ENCODE data around the gene CRYBA2.
A peak's percentile ranks its signal among the peaks of the same experiment; 100 is the strongest.

CRYBA2 gene

DNA sequence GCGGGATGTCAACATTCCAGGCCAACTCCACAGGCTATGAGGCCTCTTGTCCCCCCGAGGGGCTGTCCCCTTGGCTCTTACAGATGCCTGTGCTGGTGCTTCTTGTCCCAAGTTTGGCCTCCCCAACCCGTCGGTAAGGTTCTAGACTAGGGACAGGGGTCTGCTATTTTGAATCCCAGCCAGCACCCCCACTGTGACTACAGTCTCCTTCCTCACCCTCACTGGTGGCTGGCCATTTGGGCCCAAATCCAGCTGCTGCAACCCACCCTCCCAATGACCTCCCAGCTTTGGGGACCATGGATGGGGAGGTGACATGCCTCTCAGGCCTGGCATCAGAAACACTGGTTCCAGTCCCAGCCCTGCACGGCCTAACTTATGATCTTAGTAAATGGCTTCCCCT lies 29.4 kb upstream of the CRYBA2 start:
- DNase-seq, result no peak

DNA sequence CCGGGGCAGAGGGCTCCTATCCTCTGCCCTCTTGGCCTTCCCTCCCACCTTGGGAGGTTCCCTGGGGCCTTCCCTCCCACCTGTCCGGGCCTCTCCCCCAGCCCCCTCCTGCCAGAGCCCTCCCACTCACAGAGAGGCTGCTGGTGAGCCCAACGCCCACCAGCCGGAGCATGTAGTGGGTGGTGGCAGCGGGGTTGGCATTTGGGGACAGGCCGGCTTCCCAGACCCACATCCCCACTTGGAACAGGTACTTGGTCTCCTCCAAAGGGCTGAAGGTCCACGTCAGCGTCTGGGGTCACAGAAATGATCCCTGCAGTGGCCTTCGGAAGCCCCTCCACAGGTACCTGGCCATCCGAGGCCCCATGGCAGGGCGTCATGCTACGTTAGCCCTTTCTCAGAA lies 28.8 kb upstream of the CRYBA2 start:
- DNase-seq, result no peak

DNA sequence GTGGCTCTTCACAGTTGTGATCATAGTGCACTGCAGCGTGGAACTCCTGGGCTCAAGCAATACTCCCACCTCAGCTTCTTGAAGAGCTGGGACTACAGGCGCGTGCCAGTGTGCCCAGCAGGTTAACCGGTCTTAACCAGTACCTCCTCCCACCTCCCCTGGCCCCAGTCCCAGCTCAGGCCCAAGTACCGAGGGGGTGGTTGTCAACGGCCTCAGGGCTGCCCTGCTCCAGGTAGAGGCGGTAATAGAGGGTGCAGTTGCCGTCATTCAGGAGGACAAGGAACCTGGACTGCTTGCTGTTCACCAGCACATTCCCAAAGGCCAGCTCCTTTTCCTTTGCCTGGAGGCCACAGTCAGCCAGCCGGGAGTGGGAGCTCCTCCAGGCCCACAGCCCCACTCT lies 28.4 kb upstream of the CRYBA2 start:
- no peak for DNase-seq

DNA sequence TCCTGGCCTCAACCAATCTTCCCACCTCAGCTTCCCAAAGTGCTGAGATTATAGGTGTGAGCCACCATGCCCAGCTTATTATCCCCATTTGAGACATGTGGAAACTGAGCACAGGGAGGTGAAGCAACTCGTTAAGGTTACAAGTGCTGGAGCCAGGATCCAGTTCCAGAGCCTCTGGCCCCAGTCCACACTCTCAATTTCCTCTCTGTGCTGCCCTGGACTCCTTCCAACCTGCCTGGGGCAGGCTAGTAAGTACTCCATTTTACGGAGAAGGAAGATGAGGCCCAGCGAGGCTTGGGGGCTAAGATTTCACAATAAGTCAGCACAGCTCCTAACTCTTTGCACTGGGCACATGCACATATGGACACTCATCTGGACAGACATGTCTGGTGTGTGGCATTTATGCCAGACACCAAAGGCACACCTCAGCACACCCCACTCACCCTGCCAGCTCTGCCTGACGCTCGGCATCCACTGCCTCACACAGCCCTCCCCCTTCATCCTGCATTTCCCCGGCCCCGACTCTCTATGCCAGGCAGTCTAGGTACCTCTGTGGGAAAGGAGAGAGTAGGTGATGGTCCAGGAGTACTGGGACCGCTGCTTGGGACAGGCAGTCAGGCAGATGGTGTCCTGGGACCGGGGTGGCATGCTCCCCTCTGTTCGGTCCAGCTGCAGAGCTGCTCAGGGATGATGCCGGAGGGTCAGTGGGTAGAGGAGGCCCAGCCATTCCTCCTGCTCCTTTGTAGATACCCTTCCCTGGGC lies 27.6 kb upstream of the CRYBA2 start:
- DNase-seq, result no peak

DNA sequence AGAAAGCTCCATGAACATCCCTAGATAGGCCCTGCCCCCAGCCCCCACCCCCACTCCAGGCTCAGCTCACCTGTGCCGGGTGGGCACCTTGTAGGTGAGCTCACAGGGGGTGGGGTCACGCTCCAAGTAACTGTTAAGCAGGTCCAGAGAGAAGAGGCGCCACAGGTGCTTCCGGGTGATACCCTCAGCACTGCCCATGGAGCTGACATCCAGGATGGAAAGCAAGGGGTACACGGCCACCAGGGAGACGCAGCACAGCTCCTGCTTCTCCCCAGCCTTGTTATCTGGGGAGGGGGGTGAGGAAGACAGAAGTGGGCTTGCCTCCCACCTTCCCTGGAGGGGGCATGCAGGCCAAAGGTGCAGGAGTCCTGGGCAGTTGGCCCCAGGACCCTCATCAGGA lies 26.2 kb upstream of the CRYBA2 start:
- DNase-seq, result no peak

DNA sequence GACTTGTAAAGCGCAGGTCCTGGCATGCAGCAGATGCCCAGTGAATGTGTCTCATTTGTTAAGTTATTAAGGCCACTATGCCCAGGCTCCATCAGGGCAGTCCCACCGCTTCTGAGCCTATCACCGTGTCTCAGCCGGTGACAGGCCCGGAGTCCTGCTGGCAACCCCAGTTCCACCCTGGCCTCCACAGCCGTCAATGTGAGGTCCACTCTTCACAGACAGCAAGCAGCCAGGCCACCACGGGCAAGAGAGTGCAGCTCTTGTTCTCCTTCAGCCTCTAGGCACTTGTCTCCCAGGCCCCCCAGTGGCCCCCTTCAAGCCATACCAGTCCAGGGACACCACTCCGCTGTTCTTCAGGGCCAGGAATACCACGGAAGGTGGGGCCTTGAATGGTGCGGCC lies 25.5 kb upstream of the CRYBA2 start:
- DNase-seq, result no peak

DNA sequence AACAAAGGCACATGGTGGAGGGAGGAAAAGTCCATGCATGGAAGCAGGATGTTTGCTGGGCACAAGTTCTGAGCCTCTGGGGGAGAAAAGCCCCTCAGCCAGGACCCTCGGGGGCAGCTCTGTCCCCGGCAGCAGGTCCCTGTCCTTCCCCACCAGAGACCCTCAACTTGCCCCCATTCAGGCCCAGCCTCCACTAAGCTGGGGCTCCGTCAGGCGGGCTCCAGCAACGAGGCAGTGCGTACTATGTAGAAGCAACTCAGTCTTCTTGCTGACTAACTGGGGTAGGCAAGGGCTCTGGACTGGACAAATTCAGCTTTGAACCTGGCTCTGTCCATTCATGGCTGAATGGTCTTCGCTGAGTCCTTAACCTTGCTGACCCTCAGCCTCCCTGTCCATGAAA lies 25.1 kb upstream of the CRYBA2 start:
- no peak for DNase-seq

DNA sequence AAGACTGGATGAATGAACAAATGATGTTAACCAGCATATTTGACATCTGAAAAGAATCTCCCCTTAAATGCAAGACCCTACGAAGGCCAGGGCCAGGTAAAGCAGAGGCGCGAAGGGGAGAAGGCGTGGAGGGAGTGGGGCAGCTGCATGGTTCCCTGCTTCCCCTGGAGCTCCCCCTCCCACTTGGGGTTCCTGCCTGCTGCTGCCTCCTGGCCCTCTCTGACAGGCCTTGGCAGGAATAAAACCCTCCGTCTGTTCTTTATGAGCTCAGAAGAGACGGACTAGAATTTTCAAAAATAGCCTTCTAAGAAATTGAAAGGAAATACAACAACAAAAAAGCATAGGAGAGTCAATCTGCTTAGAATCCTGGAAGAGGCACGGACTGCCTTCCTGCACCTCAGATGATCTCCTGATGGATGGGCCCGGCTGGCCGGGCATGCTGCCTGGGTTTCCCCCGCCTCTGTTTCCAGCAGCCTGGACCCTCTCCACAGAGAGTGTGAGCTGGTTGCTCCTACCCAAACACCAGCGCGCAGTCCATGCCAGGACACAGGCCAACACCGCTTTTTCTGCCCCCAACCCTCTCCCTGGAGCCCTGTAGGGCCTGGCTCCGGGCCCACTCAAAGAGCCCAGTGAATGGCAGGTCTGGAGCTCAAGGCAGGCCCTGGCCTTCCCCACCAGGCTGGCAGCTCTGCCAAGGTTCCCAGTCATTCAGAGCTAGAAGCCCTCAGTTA lies 24.1 kb upstream of the CRYBA2 start:
- peak; percentile 69 for DNase-seq

DNA sequence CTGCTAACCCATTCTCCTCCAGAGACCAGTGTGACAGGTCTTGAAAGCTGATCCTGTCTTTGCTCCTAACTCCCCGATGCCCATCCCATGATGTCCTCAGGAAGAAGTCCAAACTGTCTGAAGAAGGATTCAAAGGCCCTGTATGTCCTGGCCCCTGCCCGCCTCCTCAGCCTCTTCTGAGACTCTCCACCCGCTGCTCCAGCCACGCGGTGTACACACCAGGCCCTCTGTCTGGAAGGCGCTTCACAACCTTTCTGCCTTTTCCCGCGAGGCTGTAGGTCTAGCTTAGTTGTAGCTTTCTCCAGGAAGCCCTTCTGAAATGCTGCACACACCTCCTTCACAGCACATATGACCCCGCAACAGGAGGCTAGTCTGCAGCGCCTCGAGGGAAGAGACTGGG lies 23.5 kb upstream of the CRYBA2 start:
- no peak for DNase-seq

DNA sequence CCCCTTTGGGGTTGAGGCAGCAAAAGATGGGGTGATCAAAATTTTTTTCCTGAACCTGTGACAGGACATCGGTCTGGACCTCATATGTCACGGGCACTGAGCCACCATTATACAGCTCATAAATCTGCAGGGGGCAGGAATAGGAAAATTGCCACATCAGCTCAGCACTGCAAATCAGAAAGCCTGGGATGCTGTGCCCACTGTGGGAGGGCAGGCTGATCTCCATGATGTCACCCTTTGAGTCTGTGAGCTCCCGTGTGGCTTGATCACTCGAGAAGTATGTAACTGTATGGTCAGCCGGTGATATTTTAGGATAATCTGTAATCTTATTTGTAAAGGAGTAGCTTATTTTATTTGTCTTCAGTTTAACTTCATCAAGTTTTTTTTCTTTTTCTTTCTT lies 17.7 kb upstream of the CRYBA2 start:
- no peak for DNase-seq

DNA sequence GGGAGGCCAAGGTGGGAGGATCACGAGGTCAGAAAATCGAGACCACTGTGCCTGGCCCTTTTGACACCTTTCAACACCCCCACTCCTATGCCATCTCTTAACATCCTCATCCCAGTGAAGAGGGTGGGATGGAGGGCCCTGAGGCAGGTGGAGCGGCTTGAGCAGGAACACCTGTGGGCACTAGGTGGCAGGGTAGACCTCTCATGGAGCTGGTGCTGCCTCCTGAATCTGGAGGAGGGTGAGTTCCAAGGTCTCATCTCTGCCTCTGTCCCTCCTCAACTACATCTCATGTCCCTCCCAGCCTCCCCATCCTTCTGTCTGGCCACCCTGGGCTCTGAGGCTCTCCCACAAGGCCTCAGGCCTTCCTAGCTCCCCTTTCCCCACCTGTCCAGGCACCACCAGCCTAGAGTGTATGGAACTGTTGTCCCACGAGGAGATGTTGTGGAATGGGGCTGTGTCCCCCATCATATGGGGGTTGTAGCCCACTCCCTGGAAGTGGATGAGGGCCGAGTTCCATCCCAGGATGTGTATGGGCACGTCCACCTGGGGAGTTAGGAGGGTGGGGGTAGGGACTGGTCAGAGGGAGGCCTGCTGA lies 17.0 kb upstream of the CRYBA2 start:
- DNase-seq, result no peak

DNA sequence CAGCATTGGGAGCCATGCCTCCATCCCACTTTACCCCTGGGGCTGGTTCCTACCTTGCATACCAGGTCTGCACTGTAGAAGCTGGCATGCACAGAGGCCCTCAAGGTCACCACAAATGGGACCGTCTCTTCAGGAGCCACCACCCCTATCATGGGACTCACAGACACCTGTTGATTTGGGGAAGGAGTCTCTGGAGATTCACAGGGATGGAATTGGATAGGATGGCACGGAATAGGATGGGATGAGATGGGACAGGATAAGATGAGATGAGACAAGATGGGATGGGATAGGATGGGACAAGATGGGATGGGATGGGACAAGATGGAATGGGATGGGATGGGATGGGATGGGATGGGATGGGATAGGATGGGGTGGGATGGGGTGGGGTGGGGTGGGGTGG lies 16.1 kb upstream of the CRYBA2 start:
- no peak for DNase-seq

DNA sequence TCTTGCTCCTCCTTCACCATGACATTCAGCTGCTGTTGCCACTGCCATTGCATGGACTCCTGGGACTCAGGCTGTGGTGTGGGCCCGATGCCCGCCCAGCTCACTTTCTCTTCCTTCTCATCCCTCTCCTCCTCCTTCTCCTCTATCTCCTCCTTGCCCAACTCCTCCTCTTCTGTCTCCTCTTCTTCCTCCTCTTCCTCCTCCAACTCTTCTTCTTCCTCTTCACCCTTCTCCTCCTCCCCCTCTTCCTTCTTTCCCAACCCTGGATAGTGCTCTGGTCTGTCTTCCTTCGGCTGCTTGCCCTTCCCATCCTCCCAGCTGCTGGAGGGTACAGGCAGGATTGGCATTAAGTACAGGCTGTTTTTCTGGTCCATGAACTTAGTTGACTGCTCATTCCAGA lies 10.8 kb upstream of the CRYBA2 start:
- DNase-seq, result no peak

DNA sequence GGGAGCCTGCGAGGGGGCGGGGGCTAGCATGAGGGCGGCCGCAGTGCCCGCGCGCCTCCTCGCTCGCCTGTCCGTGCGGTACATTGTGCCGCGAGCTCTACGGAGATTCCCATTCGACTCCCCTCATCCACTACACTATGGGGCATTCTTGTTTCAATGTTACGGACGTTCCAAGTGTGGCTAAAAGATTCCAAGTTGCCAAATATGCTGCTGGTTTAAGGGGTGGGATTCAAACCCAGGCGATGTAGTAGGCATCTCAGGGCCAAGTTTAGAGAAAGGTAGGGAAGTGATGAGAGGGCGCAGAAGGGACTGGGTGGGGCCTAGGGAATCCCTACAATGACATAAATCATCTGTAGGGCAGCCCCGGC lies 10.0 kb upstream of the CRYBA2 start:
- no peak for DNase-seq

DNA sequence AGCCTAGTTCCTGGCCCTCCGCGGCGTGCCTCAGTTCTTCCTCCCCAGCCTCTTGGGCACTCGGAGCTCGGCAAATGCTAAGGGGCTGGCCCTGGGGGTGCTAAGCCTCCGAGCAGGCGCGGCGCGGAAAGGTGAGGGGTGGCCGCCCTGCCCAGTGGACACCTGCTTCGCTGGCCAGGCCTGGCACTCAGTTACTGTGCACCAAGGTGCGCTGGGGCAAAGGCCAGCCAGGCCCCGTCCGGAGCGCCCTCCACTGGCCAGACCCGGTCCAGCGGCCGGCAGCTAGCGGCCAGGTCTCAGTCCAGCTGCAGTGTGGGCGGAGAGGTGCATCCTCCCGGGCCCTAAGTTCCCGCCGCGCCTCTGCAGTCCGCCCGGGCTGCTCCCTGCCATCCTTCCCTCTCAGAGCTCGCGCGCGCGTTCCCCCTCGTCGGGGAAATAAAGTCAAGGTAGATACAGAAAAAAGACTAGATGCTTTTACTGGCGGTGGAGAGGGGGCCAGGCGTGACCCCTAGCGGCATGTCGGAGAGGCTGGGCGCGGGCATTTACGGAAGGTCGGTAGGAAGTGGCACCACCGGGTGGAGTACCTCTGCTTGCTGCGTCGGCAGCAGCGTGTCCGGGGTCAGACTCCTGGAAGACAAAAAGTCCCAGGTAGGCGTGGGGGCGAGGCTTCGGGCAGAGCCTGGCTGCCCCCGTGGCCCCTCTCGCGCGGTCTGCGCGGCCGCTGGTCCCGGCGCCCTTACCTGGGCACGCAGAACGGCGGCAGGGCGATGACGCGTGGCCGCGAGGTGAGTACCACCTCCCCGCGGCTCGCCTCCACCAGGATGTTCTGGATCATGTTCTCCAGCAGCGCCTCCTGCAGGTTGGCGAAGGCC lies 9.4 kb upstream of the CRYBA2 start:
- DNase-seq, result no peak

DNA sequence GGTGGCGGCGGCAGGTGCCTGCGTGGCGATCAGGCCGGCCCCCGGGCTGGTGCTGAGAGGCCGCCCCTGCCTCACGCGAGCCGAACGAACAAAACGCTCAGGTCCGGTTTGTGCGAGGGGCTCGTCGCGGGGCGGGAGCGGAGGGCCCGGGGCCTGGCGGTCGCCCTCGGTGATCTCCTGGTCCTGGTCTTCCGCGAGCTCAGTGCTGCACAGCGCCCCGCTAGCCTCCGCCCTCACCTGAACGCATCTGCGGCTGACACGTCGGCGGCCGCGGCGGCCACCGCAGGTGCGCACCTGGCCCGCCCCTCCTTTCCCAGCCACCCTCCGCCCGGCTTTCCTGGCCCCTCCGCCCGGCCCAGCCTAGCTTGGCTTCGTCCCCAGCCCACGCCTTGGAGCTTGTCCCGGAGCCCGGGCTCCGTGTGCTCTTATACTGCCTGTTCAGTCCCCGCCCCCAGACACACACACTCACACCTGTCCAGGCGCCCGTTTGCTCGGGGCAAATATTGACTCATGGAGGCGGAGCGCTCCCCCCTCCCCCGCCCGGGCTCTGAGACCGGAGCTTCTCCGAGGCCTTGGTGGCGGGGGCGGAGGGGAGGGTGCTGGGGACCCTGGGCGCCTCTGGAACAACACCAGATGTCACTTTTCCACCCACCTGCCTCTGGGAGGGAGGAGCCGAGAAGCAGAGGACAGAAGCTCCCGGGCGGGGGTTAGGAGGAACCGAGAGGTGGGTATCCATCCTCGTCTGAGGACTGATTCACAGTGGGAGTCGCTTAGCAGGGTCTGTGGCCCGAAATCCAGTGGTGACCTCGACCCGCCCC lies 8.6 kb upstream of the CRYBA2 start:
- no peak for DNase-seq

DNA sequence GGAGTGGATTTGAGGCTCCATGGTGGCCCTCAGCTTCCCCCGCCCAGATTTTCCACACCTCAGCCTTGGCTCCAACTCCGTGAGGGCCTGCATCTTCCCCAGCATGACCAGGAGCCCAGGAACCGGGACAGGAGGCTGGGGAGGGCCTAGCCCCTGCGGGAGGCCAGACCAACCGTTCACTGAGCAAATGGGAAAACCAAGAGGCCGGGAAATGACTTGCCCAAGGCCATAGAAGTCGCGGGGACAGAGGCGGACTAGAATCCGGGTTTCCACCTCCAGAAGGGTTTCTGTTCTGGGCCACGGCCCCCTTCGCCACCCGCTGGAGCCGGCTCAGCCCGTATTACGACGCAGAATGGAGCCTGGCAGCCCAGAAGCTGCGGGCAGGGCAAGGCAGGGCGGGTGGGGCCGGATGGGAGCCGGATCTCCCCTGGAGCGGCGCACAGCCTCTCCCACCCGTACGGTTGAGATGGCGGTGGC lies 7.9 kb upstream of the CRYBA2 start:
- no peak for DNase-seq

DNA sequence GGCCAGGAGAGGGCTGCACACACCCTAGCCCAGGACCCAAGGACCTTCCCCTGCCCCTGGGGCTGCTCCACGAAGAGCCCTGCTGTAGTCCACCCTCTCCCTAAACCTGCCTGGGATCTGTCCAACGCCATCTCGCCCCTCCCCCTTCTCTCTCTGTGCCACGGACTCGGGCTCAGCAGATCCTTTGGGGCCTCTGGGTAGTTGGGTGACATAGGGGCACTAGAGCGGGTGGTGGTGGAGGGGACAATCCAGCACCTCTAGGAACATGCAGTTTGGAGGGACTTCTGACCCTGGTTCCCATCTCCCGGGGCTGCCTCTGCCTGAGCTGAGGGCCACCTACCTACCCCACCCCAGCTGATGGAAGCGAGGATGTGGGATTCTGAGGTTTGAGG lies 7.3 kb upstream of the CRYBA2 start:
- no peak for DNase-seq

DNA sequence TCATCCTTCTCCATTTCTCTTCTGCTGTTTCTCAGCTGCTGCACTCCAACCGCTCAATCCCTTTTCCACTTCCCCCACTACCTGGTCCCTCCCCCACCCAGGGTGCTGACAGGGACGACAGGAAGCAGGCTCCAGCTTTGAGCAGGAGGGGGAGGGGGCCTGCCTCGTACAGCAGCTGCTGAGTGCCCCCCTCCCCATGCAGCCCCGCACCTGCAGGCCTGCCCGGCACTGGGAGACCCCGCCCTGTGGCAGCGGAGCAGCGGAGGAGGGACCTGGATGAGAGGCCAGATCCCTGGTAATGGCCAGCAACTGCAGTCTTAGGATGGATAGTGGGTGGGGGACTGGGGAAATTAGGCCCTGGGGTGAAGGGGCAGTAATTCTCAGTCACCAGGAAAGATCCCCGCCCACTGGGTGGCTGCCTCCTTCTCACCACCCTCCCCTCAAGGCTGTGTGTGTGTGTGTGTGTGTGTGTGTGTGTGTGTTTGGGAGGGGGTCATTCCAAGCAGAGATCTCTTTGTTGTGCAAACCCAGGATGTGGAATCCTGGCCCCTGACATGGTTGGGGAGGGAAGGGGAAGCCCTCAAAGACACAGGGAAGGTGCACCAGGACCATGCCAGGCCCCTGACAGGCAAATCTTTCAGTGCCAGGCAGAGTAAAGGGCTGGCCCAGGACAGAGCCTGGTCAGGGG lies 6.8 kb upstream of the CRYBA2 start:
- DNase-seq, result no peak

DNA sequence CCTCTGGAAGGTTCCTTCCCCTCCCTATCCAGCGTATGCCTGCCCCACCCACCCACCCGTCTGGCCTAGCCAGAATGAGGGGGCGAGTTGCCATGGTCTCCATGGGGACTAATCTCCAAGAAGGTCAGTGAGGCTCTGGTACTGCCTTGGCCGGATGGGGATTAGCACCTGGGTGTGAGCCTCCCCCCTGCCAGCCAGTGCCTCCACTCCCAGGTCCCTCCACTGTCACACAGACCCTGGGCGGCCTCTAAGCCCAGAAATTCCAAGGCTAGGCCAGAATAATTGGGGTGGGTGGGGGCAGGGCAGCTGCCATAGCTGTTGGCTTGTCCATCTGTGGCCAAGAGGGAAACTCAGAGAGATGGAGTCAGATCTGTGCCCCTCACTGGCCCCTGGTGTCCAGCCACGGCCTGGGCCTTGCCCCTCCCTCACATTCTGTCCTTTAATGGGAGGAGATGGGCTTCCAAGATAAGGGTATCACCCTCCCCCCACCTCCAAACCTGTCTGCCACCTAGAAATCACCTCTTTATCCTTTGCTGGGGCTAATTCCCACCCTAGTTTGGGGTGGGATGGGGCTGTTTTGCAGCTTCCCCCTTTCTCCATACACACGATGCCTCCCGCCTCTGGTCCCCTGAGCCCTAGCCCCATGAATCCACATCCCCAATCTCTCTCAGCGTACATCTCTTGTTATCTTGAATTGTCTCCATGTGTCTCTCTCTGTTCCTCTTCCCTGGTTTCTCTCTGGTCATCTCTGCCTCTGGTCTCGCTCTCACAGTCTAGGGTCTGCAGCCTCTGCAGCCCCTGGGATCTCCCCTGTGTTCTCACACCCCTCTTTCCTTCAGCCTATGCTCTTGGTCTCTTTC lies 6.0 kb upstream of the CRYBA2 start:
- no peak for DNase-seq
